SU-DHL-6 (cell line): ENCODE data around the gene RPL26.
A peak's percentile ranks its signal among the peaks of the same experiment; 100 is the strongest.
"Not testable (repeated sequence)": the region's sequence is repeated elsewhere in the genome, so short reads cannot be mapped to it uniquely, and the experiment has no call there.

ENCODE experiments used
- H2AFZ ChIP-seq: fragments of 200-600 bp; sonication (generic); 2 replicates; pipeline ENCODE4 v1.6.1; 2014; ENCODE audit warnings: low read depth, mild to moderate bottlenecking, moderate library complexity, mixed read lengths, antibody characterized with exemption, low read length; ENCODE audit not compliant: severe bottlenecking
- H3F3A ChIP-seq: fragments of 200-600 bp; shearing (Covaris generic); 2 replicates; pipeline ENCODE4 v1.6.0; 2016; ENCODE audit warnings: antibody characterized with exemption, mild to moderate bottlenecking; ENCODE audit not compliant: insufficient read depth
- H3K27ac ChIP-seq: fragments of 200-600 bp; sonication (generic); 2 replicates; pipeline ENCODE4 v1.5.1; 2016; ENCODE audit warnings: low read depth, mild to moderate bottlenecking, low read length, moderate library complexity, mixed read lengths
- H3K27me3 ChIP-seq: fragments of 200-600 bp; sonication (generic), shearing (Covaris generic); 2 replicates; pipeline ENCODE4 v1.6.0; 2014; ENCODE audit warnings: mild to moderate bottlenecking, low read length
- H3K36me3 ChIP-seq: fragments of 200-600 bp; sonication (generic); 2 replicates; pipeline ENCODE4 v1.6.1; 2014; ENCODE audit warnings: mild to moderate bottlenecking, low read length, mixed read lengths
- H3K4me2 ChIP-seq: fragments of 300-600, 200-600 bp; shearing (Covaris generic), sonication (generic); 2 replicates; pipeline ENCODE4 v1.6.0; 2014; ENCODE audit warnings: low read length, low read depth, mild to moderate bottlenecking; ENCODE audit not compliant: poor library complexity, severe bottlenecking
- H3K4me3 ChIP-seq: fragments of 200-600 bp; sonication (generic); 2 replicates; pipeline ENCODE4 v1.5.1; 2014; ENCODE audit warnings: antibody characterized with exemption, low read length, mild to moderate bottlenecking, mixed read lengths; ENCODE audit not compliant: insufficient read depth, poor library complexity, severe bottlenecking
- H3K79me2 ChIP-seq: fragments of 200-600 bp; sonication (generic); 2 replicates; pipeline ENCODE4 v1.6.1; 2014; ENCODE audit warnings: mild to moderate bottlenecking, low read length, moderate library complexity; ENCODE audit not compliant: insufficient read depth
- H3K9ac ChIP-seq: fragments of 200-600 bp; sonication (generic); 2 replicates; pipeline ENCODE4 v1.7.0; 2014; ENCODE audit warnings: mild to moderate bottlenecking, low read length
- H3K9me2 ChIP-seq: fragments of 200-600 bp; sonication (generic); replicated peaks from 2 replicates; pipeline ENCODE4 v1.6.1; 2014; ENCODE audit warnings: low read length; ENCODE audit not compliant: insufficient read depth
- H3K9me3 ChIP-seq: fragments of 200-600 bp; sonication (generic); 2 replicates; pipeline ENCODE4 v1.6.1; 2014; ENCODE audit warnings: low read length, mixed read lengths; ENCODE audit not compliant: insufficient read depth
- H4K20me1 ChIP-seq: fragments of 200-600 bp; sonication (generic); 2 replicates; pipeline ENCODE4 v1.6.1; 2014; ENCODE audit warnings: low read depth, mild to moderate bottlenecking, antibody characterized with exemption, low read length, moderate library complexity, mixed read lengths
- EZH2phosphoT487 ChIP-seq: fragments of 200-600 bp; sonication (generic), shearing (Covaris generic); conservative IDR thresholded peaks from 2 replicates; pipeline ENCODE4 v1.6.1; 2018; ENCODE audit warnings: mild to moderate bottlenecking, antibody characterized with exemption, low read length, moderate library complexity, mixed read lengths
- TF ChIP-seq, protein P1 (sequence below): fragments of 200-600 bp; sonication (generic); IDR thresholded peaks from one replicate; pipeline ENCODE4 v1.5.1; 2017; ENCODE audit warnings: antibody characterized with exemption, mild to moderate bottlenecking, low read length, moderate library complexity; ENCODE audit not compliant: insufficient read depth, poor library complexity, severe bottlenecking

The RPL26 gene

DNA sequence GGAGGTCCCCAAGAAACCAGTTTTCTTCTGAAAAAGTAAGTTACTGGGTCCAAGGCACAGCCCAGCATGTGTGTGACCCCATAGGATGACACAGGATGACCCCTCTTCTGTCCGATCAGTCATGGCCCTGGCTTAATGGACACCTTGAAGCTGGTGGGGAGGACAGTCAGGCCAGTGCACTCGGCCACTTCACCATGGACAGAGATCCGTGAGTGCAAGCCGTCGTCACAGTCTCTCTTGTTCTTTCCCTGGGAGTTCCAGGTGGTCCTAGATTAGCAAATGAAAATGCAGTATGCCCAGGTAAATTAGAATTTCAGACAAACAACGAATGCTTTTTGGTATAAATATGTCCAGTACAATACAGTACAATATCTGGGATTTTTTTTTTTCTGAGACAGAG, 16.0 kb upstream of the RPL26 start:
- Histone ChIP-seq H3K9ac (no peak overlapping the region), H3K27me3 (no peaks in the 10 kb centered on the region), H3K36me3 (no peaks in the 10 kb centered on the region), H3K4me2 (no peak overlapping the region), H4K20me1 (no peaks in the 10 kb centered on the region), H3F3A (no peaks in the 10 kb centered on the region), H3K4me3 (no peak overlapping the region), H3K79me2 (no peaks in the 10 kb centered on the region), H3K27ac (no peak overlapping the region), H2AFZ (no peak overlapping the region), H3K9me2 (no peaks in the 10 kb centered on the region), H3K9me3 (no peaks in the 10 kb centered on the region)
- TF ChIP-seq, protein P1, sequence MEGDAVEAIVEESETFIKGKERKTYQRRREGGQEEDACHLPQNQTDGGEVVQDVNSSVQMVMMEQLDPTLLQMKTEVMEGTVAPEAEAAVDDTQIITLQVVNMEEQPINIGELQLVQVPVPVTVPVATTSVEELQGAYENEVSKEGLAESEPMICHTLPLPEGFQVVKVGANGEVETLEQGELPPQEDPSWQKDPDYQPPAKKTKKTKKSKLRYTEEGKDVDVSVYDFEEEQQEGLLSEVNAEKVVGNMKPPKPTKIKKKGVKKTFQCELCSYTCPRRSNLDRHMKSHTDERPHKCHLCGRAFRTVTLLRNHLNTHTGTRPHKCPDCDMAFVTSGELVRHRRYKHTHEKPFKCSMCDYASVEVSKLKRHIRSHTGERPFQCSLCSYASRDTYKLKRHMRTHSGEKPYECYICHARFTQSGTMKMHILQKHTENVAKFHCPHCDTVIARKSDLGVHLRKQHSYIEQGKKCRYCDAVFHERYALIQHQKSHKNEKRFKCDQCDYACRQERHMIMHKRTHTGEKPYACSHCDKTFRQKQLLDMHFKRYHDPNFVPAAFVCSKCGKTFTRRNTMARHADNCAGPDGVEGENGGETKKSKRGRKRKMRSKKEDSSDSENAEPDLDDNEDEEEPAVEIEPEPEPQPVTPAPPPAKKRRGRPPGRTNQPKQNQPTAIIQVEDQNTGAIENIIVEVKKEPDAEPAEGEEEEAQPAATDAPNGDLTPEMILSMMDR: no peak
- no peak for TF ChIP-seq EZH2phosphoT487

DNA sequence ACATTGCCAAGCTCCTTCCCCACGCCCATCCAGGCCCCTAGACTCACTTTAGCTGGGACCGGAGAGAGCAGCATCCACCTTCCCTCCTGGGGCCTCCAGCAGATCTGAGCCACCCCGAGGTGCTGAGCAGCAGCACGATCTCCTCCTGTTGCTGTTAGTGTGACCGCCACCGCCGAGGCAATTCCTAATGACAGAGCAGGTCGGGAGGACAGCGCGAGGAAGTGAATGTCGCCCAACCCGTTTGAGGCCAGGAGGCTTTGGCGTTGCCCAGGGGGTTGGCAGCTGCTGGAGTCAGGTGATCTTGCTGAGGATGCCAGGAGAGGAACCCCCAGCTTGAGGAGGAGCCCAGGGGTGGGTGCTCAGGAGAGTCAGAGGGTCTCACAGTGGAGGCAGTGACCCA, 14.6 kb upstream of the RPL26 start, which contains the start of gene RNF222:
TSS of gene RNF222 (minus strand) at position 192 of the 400 bp plus-strand sequence. CDS start 4,366 bp downstream, outside the sequence.
- Histone ChIP-seq H3K27me3 (no peaks in the 10 kb centered on the region), H3K27ac (no peak within 1 kb of the TSS), H3K9me3 (no peaks in the 10 kb centered on the region), H2AFZ (no peak within 1 kb of the TSS), H4K20me1 (no peaks in the 10 kb centered on the region), H3K9me2 (no peaks in the 10 kb centered on the region), H3K4me3 (no peak within 1 kb of the TSS), H3K4me2 (no peak within 1 kb of the TSS), H3K36me3 (no peaks in the 10 kb centered on the region), H3F3A (no peaks in the 10 kb centered on the region), H3K9ac (no peak within 1 kb of the TSS), H3K79me2 (no peaks in the 10 kb centered on the region)
- TF ChIP-seq, protein P1: no peak

DNA sequence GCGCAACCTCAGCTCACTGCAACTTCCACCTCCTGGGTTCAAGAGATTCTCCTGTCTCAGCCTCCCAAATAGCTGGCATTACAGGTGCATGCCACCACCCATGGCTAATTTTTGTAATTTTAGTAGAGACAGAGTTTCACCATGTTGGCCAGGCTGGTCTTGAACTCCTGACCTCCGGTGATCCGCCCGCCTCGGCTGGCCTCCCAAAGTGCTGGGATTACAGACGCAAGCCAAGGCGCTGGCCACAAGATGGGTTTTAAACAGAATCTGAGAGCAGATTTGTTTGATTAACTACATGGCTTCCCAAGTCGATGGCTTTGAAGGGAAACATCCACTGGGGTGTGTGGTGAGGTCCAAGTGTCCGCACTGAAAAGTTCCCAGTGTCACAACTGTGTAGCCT, 11.5 kb upstream of the RPL26 start:
- H3K79me2 ChIP-seq, H3K27me3 ChIP-seq, H3K9me3 ChIP-seq, H2AFZ ChIP-seq, H4K20me1 ChIP-seq, H3K36me3 ChIP-seq, H3K27ac ChIP-seq, H3K4me3 ChIP-seq, H3K4me2 ChIP-seq, H3K9me2 ChIP-seq, H3F3A ChIP-seq, H3K9ac ChIP-seq: not testable (repeated sequence)

DNA sequence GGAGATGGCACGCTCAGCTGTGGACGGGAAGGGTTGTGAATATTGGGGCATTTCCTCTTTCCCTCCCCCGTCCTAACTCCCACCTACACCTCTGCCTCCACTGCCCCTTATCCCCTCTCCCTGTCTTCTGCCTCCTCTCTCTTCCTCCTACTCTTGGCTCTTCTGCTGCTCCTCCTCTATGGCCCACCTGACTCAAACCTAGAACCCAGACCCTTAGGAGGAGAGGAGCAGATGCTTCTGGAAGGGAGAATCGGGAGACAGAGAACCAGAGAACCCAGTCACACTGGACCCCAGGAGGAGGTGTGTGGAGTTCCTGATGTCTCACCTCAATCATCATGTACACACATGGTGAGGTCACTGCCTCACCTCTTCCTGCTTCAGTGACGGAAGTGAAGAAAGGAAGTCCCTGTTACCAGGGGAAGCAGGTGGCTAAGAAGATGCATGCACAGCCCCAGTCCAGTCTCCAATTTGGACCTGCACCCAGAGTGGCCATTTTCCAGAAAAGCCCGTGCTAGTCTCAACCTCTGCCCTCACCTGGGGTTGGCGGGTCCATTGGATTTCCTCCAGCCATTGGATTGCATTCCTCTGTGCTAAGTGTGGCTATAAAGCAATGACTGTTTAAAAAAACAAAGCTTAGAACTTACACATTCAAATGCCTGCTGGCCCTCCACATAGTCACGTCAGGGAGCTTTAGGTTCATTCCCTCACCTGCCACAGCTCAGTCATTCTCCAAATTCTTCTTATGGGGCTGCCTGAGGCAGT, 10.7 kb upstream of the RPL26 start:
- TF ChIP-seq, protein P1: no peak
- no peak for TF ChIP-seq EZH2phosphoT487
- Histone ChIP-seq H3K9me3 (no peaks in the 10 kb centered on the region), H2AFZ (peak overlapping the region; percentile 52)

More for the DNA sequence above, 10.7 kb upstream of the RPL26 start:
- H3K4me3 ChIP-seq: no peak overlapping the region
- no peaks in the 10 kb centered on the region for H3F3A ChIP-seq
- H3K9ac ChIP-seq: no peak overlapping the region
- H3K4me2 ChIP-seq: no peak overlapping the region
- H3K9me2 ChIP-seq: no peaks in the 10 kb centered on the region
- H3K79me2 ChIP-seq: no peaks in the 10 kb centered on the region
- no peaks in the 10 kb centered on the region for H3K27me3 ChIP-seq
- H4K20me1 ChIP-seq: no peaks in the 10 kb centered on the region
- no peak overlapping the region for H3K27ac ChIP-seq
- no peaks in the 10 kb centered on the region for H3K36me3 ChIP-seq
